ENCODE data around the gene PDZD11. TPM values are rescaled to one million over a fixed set of nuclear protein-coding genes. Genes with fewer than 3 reads are reported as not detected.
"Not testable (repeated sequence)": the region's sequence is repeated elsewhere in the genome, so short reads cannot be mapped to it uniquely, and the experiment has no call there.

Gene PDZD11
- total and polyA plus RNA-seq, 2 donors: 27.1 to 41.8 TPM

DNA sequence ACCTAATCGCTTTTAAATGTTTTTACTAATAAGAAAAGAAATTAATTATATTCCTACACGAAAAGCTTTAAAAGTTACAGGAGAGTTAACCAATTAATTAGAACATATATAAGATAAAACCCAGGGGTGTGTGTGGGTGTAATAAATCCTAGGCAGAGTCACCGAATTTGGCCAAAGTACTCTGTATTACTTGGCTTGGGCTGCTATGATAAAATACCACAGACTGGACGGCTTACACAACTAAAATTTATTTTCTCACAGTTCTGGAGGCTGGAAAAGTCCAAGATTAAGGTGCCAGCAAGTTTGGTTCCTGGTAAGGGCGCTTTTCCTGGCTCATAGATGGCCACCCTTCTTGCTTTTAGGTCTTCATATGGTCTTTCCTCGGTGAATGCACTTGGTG lies 44.8 kb downstream of the PDZD11 start:
- WGBS: 76% methylated on average over 6 of the region's 6 CpGs
- DNase-seq (ENCODE audit: extremely low spot score): no peak
- no peak overlapping the region for H3K4me3 ChIP-seq (ENCODE audit: low read depth, low read length)
- H3K4me1 ChIP-seq (ENCODE audit: insufficient read depth): no peaks in the 10 kb centered on the region
- H3K27ac ChIP-seq (ENCODE audit: low read depth): no peak overlapping the region
- no peaks in the 10 kb centered on the region for H3K36me3 ChIP-seq (ENCODE audit: insufficient read depth)

DNA sequence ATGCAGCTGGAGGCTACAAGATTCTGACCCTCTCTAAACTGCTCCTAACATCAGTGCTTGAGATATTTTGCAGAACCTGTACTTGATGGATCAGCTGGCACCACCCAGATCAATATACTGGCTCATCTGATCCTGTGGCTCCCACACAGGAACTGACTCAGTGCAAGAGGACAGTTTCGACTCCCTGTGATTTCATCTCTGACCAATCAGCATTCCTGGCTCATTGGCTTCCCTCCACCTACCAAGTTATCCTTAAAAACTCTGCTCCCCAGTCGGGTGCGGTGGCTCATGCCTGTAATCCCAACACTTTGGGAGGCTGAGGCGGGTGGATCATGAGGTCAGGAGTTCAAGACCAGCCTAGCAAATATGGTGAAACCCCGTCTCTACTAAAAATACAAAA lies 46.1 kb downstream of the PDZD11 start:
- H3K36me3 ChIP-seq (ENCODE audit: insufficient read depth); H3K4me3 ChIP-seq (ENCODE audit: low read depth, low read length); H3K4me1 ChIP-seq (ENCODE audit: insufficient read depth); H3K27ac ChIP-seq (ENCODE audit: low read depth); DNase-seq (ENCODE audit: extremely low spot score): not testable (repeated sequence)
- WGBS: 69% methylated on average over 5 of the region's 5 CpGs

DNA sequence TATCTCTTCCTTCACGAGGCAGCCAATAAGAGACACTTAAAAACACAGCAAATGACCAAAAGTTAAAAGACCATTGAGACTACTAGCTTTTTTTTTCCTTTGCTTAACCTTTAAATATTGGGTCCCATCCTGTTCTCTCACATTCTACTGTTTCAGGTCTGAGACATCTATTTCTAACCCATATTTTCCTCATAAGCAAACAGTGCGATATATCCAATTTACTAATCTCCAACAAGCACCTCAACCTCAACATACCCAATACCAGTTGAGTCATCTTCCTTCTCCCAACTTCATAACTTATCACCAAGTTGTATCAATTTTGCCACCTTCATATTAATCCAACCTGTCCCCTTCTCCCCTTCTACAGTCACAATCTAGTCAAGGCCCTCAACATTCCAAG lies 48.2 kb downstream of the PDZD11 start:
- no peaks in the 10 kb centered on the region for H3K36me3 ChIP-seq (ENCODE audit: insufficient read depth)
- DNase-seq (ENCODE audit: extremely low spot score): no peak
- no peak overlapping the region for H3K4me3 ChIP-seq (ENCODE audit: low read depth, low read length)
- no peak overlapping the region for H3K27ac ChIP-seq (ENCODE audit: low read depth)
- no peaks in the 10 kb centered on the region for H3K4me1 ChIP-seq (ENCODE audit: insufficient read depth)
- WGBS: 91% methylated on average over 2 of the region's 2 CpGs

DNA sequence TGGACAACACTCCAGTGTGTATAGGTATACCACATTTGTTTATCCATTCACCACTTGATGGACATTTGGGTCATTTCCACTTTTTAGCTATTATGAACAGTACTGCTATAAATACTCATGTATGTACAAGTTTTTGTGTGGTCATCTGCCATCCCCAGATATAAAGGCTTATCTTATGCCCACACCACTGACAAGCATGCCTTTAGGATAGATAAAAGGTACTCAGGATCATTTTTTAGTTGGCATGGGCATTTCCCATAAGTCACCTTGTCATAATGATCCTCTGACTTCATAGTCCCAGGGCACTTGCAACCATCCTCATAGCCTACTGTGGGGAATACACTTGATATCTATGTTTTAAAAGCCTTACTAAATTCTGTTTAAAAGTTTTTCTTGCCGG lies 49.0 kb downstream of the PDZD11 start:
- no peak for DNase-seq (ENCODE audit: extremely low spot score)
- Histone ChIP-seq H3K4me1 (ENCODE audit: insufficient read depth) (no peaks in the 10 kb centered on the region), H3K36me3 (ENCODE audit: insufficient read depth) (no peaks in the 10 kb centered on the region), H3K4me3 (ENCODE audit: low read depth, low read length) (no peak overlapping the region), H3K27ac (ENCODE audit: low read depth) (no peak overlapping the region)
- 96% methylated on average over 1 of the region's 1 CpG for WGBS

Small RNAs within 50 kb of the gene (small RNA-seq; reads per million reads assigned to genes)
- gene RNA5SP507: not detected

Other genes with a start within 250 kb of the PDZD11 start
- not detected for gene AWAT2, start 240.0 kb downstream of the PDZD11 start, total RNA-seq
- gene AWAT2, start 240.0 kb downstream of the PDZD11 start, polyA plus RNA-seq: not detected
- gene OTUD6A, start 227.5 kb downstream of the PDZD11 start, total RNA-seq: not detected
- gene OTUD6A, start 227.5 kb downstream of the PDZD11 start, polyA plus RNA-seq: not detected
- 65.5 TPM for gene IGBP1, start 156.5 kb downstream of the PDZD11 start, total RNA-seq
- gene IGBP1, start 156.5 kb downstream of the PDZD11 start, polyA plus RNA-seq: 77.0 TPM
- gene DGAT2L6, start 112.4 kb downstream of the PDZD11 start, total RNA-seq: not detected
- gene DGAT2L6, start 112.4 kb downstream of the PDZD11 start, polyA plus RNA-seq: not detected
- not detected for gene AWAT1, start 55.3 kb downstream of the PDZD11 start, total RNA-seq
- gene AWAT1, start 55.3 kb downstream of the PDZD11 start, polyA plus RNA-seq: not detected
- gene P2RY4, start 29.7 kb downstream of the PDZD11 start, total RNA-seq: 0.74 TPM
- 0.06 TPM for gene P2RY4, start 29.7 kb downstream of the PDZD11 start, polyA plus RNA-seq
- gene ARR3, start 21.6 kb downstream of the PDZD11 start, total RNA-seq: not detected
- not detected for gene ARR3, start 21.6 kb downstream of the PDZD11 start, polyA plus RNA-seq
- gene RAB41, start 7.8 kb downstream of the PDZD11 start, total RNA-seq: not detected
- gene RAB41, start 7.8 kb downstream of the PDZD11 start, polyA plus RNA-seq: not detected
- gene KIF4A, start 177 bp upstream of the PDZD11 start, total RNA-seq: 7.2 TPM
- 0.20 TPM for gene KIF4A, start 177 bp upstream of the PDZD11 start, polyA plus RNA-seq
- 0.21 TPM for gene GDPD2, start 133.4 kb upstream of the PDZD11 start, total RNA-seq
- gene GDPD2, start 133.4 kb upstream of the PDZD11 start, polyA plus RNA-seq: 0.15 TPM
- gene DLG3, start 154.9 kb upstream of the PDZD11 start, total RNA-seq: 23.7 TPM
- 14.0 TPM for gene DLG3, start 154.9 kb upstream of the PDZD11 start, polyA plus RNA-seq